ENCODE data around the gene TRAIP. TPM values are rescaled to one million over a fixed set of nuclear protein-coding genes. Genes with fewer than 3 reads are reported as not detected.
"Not testable (repeated sequence)": the region's sequence is repeated elsewhere in the genome, so short reads cannot be mapped to it uniquely, and the experiment has no call there.

TRAIP gene
- total RNA-seq: 6.4 TPM in 2 replicates

- Mint-ChIP-seq H3K9me3 (no peaks in the 10 kb centered on the region), H3K27me3 (peaks cover 3% of the 10 kb centered on the region), H3K36me3 (ENCODE audit: low read depth) (peaks cover 3% of the 10 kb centered on the region), H3K4me3 (peak within 1 kb of the TSS; percentile 86), H3K4me1 (peaks cover 15% of the 10 kb centered on the region), H3K27ac (peak within 1 kb of the TSS; percentile 80)
- CTCF ChIA-PET: interaction anchor here (0.9 kb wide), 1 partner anchor 17 kb away, joined by 4 read pairs; no protein-coding TSS in a partner anchor
- intact Hi-C loops (cut with micrococcal nuclease): loop anchor here (1.0 to 2.0 kb wide), 6 partner anchors 46 to 298 kb away; partner anchors contain the start of genes INKA1, IP6K1, MON1A and MST1R
- no peak for TF ChIP-seq CTCF (IDR thresholded peaks at IDR 0.05)
- POLR2A ChIA-PET: interaction anchor here (0.6 to 1.2 kb wide), 4 partner anchors 42 to 133 kb away, joined by 3 read pairs; partner anchors contain the start of genes GMPPB and IP6K1
- peak; percentile 100 for ATAC-seq (ENCODE audit: low read depth)
- peak; percentile 94 for DNase-seq
Observed at GRCh38 chr3:49856181-49857005, at the start of gene TRAIP. Gene TRAIP (minus strand): TSS chr3:49856564. CDS start chr3:49856453, 111 bp downstream.

- POLR2A ChIA-PET: interaction anchor here (0.6 to 2.0 kb wide), 2 partner anchors 102 to 889 kb away, joined by 3 to 8 read pairs; partner anchors contain the start of gene INKA1
- Mint-ChIP-seq H3K4me3 (peak overlapping the region; percentile 82), H3K4me1 (peaks cover 30% of the 10 kb centered on the region)
- ATAC-seq (ENCODE audit: low read depth); H3K9me3 Mint-ChIP-seq; H3K27ac Mint-ChIP-seq; H3K27me3 Mint-ChIP-seq; DNase-seq; H3K36me3 Mint-ChIP-seq (ENCODE audit: low read depth); CTCF ChIA-PET: not testable (repeated sequence)
- intact Hi-C loops (cut with micrococcal nuclease): loop anchor here (1.0 to 2.0 kb wide), 2 partner anchors 36 to 180 kb away; partner anchors contain the start of gene RBM6
Observed at GRCh38 chr3:49904448-49904847, 48.1 kb upstream of the TRAIP start.

- Mint-ChIP-seq H3K4me1 (peaks cover 30% of the 10 kb centered on the region), H3K27ac (peak within 1 kb of the TSS; percentile 80), H3K9me3 (no peaks in the 10 kb centered on the region), H3K27me3 (no peaks in the 10 kb centered on the region), H3K4me3 (peak within 1 kb of the TSS; percentile 82), H3K36me3 (ENCODE audit: low read depth) (no peaks in the 10 kb centered on the region)
- intact Hi-C loops (cut with micrococcal nuclease): loop anchor here (1.0 to 2.0 kb wide), 3 partner anchors 37 to 179 kb away; partner anchors contain the start of genes RBM6 and TRAIP
- TF ChIP-seq CTCF (IDR thresholded peaks at IDR 0.05): no peak
- ChIA-PET POLR2A (interaction anchor here (0.6 to 2.0 kb wide), 2 partner anchors 101 to 888 kb away, joined by 3 to 8 read pairs; partner anchors contain the start of gene INKA1), CTCF (no interaction called here)
- peak; percentile 80 for DNase-seq
- ATAC-seq (ENCODE audit: low read depth): peak; percentile 99
Observed at GRCh38 chr3:49903451-49904424, 47.4 kb upstream of the TRAIP start, which contains the start of gene MST1R. Gene MST1R (minus strand): TSS chr3:49903873. CDS start chr3:49903609, 264 bp downstream.

- CTCF ChIA-PET: interaction anchor here (1.3 kb wide), 1 partner anchor 64 kb away, joined by 3 read pairs; no protein-coding TSS in a partner anchor
- Mint-ChIP-seq H3K4me1 (peaks cover 30% of the 10 kb centered on the region), H3K4me3 (no peak overlapping the region), H3K9me3 (no peaks in the 10 kb centered on the region), H3K36me3 (ENCODE audit: low read depth) (no peaks in the 10 kb centered on the region), H3K27ac (no peak overlapping the region), H3K27me3 (no peaks in the 10 kb centered on the region)
- intact Hi-C loops (cut with micrococcal nuclease): loop anchor here (2.0 kb wide), 1 partner anchor 46 kb away; the partner anchor contains the start of gene TRAIP
- POLR2A ChIA-PET: no interaction called here
- no peak for DNase-seq
- ATAC-seq (ENCODE audit: low read depth): no peak
- no peak for TF ChIP-seq CTCF (IDR thresholded peaks at IDR 0.05)
Observed at GRCh38 chr3:49902511-49903345, 46.4 kb upstream of the TRAIP start.

Measured in activated B cell treated with CpG ODN at 0.5 μM for 24 hours (primary cell).